HL-60 (cell line): Measurements from ENCODE around the gene PUM2.

Experiments
- DNase-seq, 2 experiments: peaks; one replicate each; pipeline ENCODE4 v3.0.0-alpha.2; 2010 to 2020; ENCODE audit warnings: low read depth in 1 of 2, low spot score in 1 of 2
- H3K27ac ChIP-seq: fragments of 250-450 bp; sonication (Bioruptor Pico); replicated peaks from 2 replicates; pipeline ENCODE4 v1.5.1; 2020; ENCODE audit warnings: mild to moderate bottlenecking, moderate library complexity
- H3K27me3 ChIP-seq: fragments of 250-450 bp; sonication (Bioruptor Pico); 2 replicates; pipeline ENCODE4 v1.5.1; 2021; ENCODE audit warnings: mild to moderate bottlenecking, moderate library complexity; ENCODE audit not compliant: insufficient read depth, poor library complexity, severe bottlenecking
- H3K4me3 ChIP-seq: replicated peaks from 2 replicates; pipeline ENCODE4 v1.5.1; 2011; ENCODE audit warnings: mild to moderate bottlenecking, control low read depth, low read length; ENCODE audit not compliant: insufficient read depth
- GABPA ChIP-seq: IDR thresholded peaks from 2 replicates; pipeline ENCODE4 v1.6.1; 2012; ENCODE audit warnings: low read depth
- POLR2AphosphoS5 ChIP-seq: IDR thresholded peaks from 2 replicates; pipeline ENCODE4 v1.6.1; 2012; ENCODE audit warnings: low read depth
- REST ChIP-seq: IDR thresholded peaks from 2 replicates; pipeline ENCODE4 v1.6.1; 2012; ENCODE audit warnings: low read depth; ENCODE audit not compliant: insufficient replicate concordance
- SPI1 ChIP-seq: IDR thresholded peaks from 2 replicates; pipeline ENCODE4 v1.6.1; 2012; ENCODE audit warnings: low read depth, mild to moderate bottlenecking, borderline replicate concordance
- TF ChIP-seq, protein P1 (sequence below): IDR thresholded peaks from one replicate; pipeline ENCODE4 v1.5.1; 2011; ENCODE audit warnings: low read length, control low read depth, inconsistent platforms; ENCODE audit not compliant: insufficient read depth

Gene PUM2

GRCh38 chr2:20203521-20204225 lies 147.0 kb downstream of the PUM2 start:
- Histone ChIP-seq H3K4me3 (no peak overlapping the region), H3K27ac (no peak overlapping the region), H3K27me3 (no peaks in the 10 kb centered on the region)
- no peak for DNase-seq
- no peak for TF ChIP-seq REST
- TF ChIP-seq POLR2AphosphoS5, result no peak
- TF ChIP-seq SPI1, result no peak
- TF ChIP-seq, protein P1, sequence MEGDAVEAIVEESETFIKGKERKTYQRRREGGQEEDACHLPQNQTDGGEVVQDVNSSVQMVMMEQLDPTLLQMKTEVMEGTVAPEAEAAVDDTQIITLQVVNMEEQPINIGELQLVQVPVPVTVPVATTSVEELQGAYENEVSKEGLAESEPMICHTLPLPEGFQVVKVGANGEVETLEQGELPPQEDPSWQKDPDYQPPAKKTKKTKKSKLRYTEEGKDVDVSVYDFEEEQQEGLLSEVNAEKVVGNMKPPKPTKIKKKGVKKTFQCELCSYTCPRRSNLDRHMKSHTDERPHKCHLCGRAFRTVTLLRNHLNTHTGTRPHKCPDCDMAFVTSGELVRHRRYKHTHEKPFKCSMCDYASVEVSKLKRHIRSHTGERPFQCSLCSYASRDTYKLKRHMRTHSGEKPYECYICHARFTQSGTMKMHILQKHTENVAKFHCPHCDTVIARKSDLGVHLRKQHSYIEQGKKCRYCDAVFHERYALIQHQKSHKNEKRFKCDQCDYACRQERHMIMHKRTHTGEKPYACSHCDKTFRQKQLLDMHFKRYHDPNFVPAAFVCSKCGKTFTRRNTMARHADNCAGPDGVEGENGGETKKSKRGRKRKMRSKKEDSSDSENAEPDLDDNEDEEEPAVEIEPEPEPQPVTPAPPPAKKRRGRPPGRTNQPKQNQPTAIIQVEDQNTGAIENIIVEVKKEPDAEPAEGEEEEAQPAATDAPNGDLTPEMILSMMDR, result no peak
- TF ChIP-seq GABPA, result no peak

- H3K27me3 ChIP-seq, result no peaks in the 10 kb centered on the region
- no peak overlapping the region for H3K4me3 ChIP-seq
- no peak for DNase-seq
- TF ChIP-seq POLR2AphosphoS5 (no peak), GABPA (no peak), REST (no peak), SPI1 (no peak)
- TF ChIP-seq, protein P1, result no peak
- H3K27ac ChIP-seq, result no peak overlapping the region
Observed at GRCh38 chr2:20203072-20203471, 147.6 kb downstream of the PUM2 start.

- TF ChIP-seq, protein P1, result no peak
- TF ChIP-seq REST, result no peak
- no peak for TF ChIP-seq POLR2AphosphoS5
- TF ChIP-seq SPI1, result no peak
- TF ChIP-seq GABPA, result no peak
- H3K27me3 ChIP-seq, result no peaks in the 10 kb centered on the region
- H3K4me3 ChIP-seq, result no peak overlapping the region
- H3K27ac ChIP-seq, result no peak overlapping the region
- DNase-seq, result no peak
Observed at GRCh38 chr2:20201671-20202070, 149.0 kb downstream of the PUM2 start.
